ENCODE results near the gene DNAH12. TPM values are rescaled to one million over a fixed set of nuclear protein-coding genes. Genes with fewer than 3 reads are reported as not detected.

Gene DNAH12
- total and polyA plus RNA-seq, 8 donors, result 0.61 to 10.4 (median 5.4) TPM

GRCh38 chr3:57570878-57571277 lies 26.7 kb upstream of the DNAH12 start:
- H3K4me1 ChIP-seq, result no peaks in the 10 kb centered on the region
- peaks cover 0 to 99% of the 10 kb centered on the region in 2 donors for H3K36me3 ChIP-seq
- no peak overlapping the region for H3K27ac ChIP-seq
- ATAC-seq (no peak), DNase-seq (no peak)
- H3K9me3 ChIP-seq, result no peaks in the 10 kb centered on the region
- TF ChIP-seq CTCF (IDR thresholded peaks at IDR 0.05), result no peak
- no peaks in the 10 kb centered on the region for H3K27me3 ChIP-seq
- intact Hi-C loops (cut with DNase I), result no loop called here
- H3K4me3 ChIP-seq, result no peak overlapping the region

- Histone ChIP-seq H3K36me3 (peaks cover 0 to 99% of the 10 kb centered on the region in 2 donors), H3K4me3 (no peak overlapping the region), H3K27me3 (no peaks in the 10 kb centered on the region), H3K4me1 (no peaks in the 10 kb centered on the region), H3K27ac (no peak overlapping the region), H3K9me3 (no peaks in the 10 kb centered on the region)
- intact Hi-C loops (cut with DNase I), result no loop called here
- ATAC-seq, result no peak
- DNase-seq, result no peak
- TF ChIP-seq CTCF (IDR thresholded peaks at IDR 0.05), result no peak
These were observed 25.8 kb upstream of the DNAH12 start for GRCh38 chr3:57569859-57570450.

DNA sequence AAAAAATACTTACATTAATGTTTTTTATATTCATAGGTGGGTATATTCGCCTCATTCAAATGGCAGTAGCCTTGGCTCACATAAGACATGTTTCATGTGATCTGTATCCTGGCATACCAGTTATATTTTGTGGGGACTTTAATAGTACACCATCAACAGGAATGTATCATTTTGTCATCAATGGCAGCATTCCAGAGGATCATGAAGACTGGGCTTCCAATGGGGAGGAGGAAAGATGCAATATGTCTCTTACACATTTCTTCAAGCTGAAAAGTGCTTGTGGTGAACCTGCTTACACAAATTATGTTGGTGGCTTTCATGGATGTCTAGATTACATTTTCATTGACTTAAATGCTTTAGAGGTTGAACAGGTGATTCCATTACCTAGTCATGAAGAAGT lies 15.4 kb upstream of the DNAH12 start:
- intact Hi-C loops (cut with DNase I), result no loop called here
- peak overlapping the region in 1 of 2 donors; percentile 5 for H3K4me3 ChIP-seq

DNA sequence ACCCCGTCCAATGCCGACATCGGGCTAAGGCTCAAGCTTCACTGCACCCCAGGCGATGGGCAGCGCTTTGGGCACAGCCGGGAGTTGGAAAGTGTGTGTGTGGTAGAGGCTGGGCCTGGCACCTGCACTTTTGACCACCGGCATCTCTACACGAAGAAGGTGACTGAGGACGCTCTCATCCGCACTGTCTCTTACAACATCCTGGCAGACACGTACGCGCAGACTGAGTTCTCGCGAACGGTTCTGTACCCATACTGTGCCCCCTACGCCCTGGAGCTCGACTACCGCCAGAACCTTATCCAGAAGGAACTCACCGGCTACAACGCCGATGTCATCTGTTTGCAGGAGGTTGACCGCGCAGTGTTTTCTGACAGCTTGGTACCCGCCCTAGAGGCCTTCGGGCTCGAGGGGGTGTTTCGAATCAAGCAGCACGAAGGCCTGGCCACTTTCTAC lies 13.0 kb upstream of the DNAH12 start:
- peak; percentile 11 for ATAC-seq

More for the DNA sequence above, 15.4 kb upstream of the DNAH12 start:
- H3K36me3 ChIP-seq, result peaks cover 0 to 43% of the 10 kb centered on the region in 2 donors
- H3K9me3 ChIP-seq, result no peaks in the 10 kb centered on the region
- TF ChIP-seq CTCF (IDR thresholded peaks at IDR 0.05), result no peak
- H3K27me3 ChIP-seq, result no peaks in the 10 kb centered on the region
- no peak overlapping the region for H3K27ac ChIP-seq
- ATAC-seq (no peak), DNase-seq (no peak)
- peaks cover 15 to 47% of the 10 kb centered on the region in 2 donors for H3K4me1 ChIP-seq

More for the DNA sequence above, 13.0 kb upstream of the DNAH12 start:
- TF ChIP-seq CTCF (IDR thresholded peaks at IDR 0.05), result no peak
- peaks cover 0 to 29% of the 10 kb centered on the region in 2 donors for H3K36me3 ChIP-seq
- no peaks in the 10 kb centered on the region for H3K9me3 ChIP-seq
- DNase-seq, result no peak
- peaks cover 15 to 47% of the 10 kb centered on the region in 2 donors for H3K4me1 ChIP-seq
- peak overlapping the region; percentile 85 to 93 for H3K27ac ChIP-seq
- no peaks in the 10 kb centered on the region for H3K27me3 ChIP-seq
- intact Hi-C loops (cut with DNase I), result no loop called here
- peak overlapping the region; percentile 77 to 96 for H3K4me3 ChIP-seq

Data from left lung (tissue), 10 donors.